Naive B cell (primary cell): Measurements from ENCODE around the gene HBS1L. TPM values are rescaled to one million over a fixed set of nuclear protein-coding genes. Genes with fewer than 3 reads are reported as not detected.
A peak's percentile ranks its signal among the peaks of the same experiment; 100 is the strongest.

Experiments used
- ATAC-seq, 2 donors: fragments of 150-1000 bp; cut with Tn5 transposase; 2 replicates each; pipeline ENCODE4 v1.10.0; 2021; ENCODE audit warnings: low read depth in 2 of 2, mild to moderate bottlenecking in 2 of 2, moderate library complexity in 2 of 2
- DNase-seq: peaks from one replicate; pipeline ENCODE4 v3.0.0; 2022
- H3K27ac Mint-ChIP-seq, 6 donors: one replicate each; pipeline ENCODE4 v1.8.0; 2020 to 2022; ENCODE audit warnings: mild to moderate bottlenecking in 6 of 6, mixed read lengths in 6 of 6, moderate library complexity in 5 of 6, inconsistent platforms in 2 of 6
- H3K27me3 Mint-ChIP-seq, 3 donors: one replicate each; pipeline ENCODE4 v1.8.0; 2021 to 2022; ENCODE audit warnings: mixed read lengths in 3 of 3, mild to moderate bottlenecking in 1 of 3
- H3K36me3 Mint-ChIP-seq, 2 donors: one replicate each; pipeline ENCODE4 v1.8.0; 2020 to 2022; ENCODE audit warnings: mixed read lengths in 2 of 2, inconsistent platforms in 1 of 2, mild to moderate bottlenecking in 1 of 2
- H3K4me1 Mint-ChIP-seq, 3 donors: one replicate each; pipeline ENCODE4 v1.8.0; 2020 to 2022; ENCODE audit warnings: mixed read lengths in 3 of 3, inconsistent platforms in 1 of 3, mild to moderate bottlenecking in 1 of 3, moderate library complexity in 1 of 3
- H3K4me3 Mint-ChIP-seq, 8 donors: one replicate each; pipeline ENCODE4 v1.8.0; 2020 to 2022; ENCODE audit warnings: mild to moderate bottlenecking in 8 of 8, mixed read lengths in 8 of 8, moderate library complexity in 8 of 8, inconsistent platforms in 2 of 8
- H3K9me3 Mint-ChIP-seq, 7 donors: one replicate each; pipeline ENCODE4 v1.8.0; 2020 to 2022; ENCODE audit warnings: mixed read lengths in 7 of 7, mild to moderate bottlenecking in 5 of 7, inconsistent platforms in 2 of 7, moderate library complexity in 1 of 7
- polyA plus RNA-seq, 6 donors: library from polyadenylated mRNA; unstranded; fragments of 300-500 nt; fragmentation: Illumina TruSeq; gene quantifications; one replicate each; pipeline ENCODE4 v1.2.3, GENCODE V29; 2021; ENCODE audit warnings: low read depth in 6 of 6

The HBS1L gene
- polyA plus RNA-seq, result 10 to 100 TPM; 28.1 to 57.2 (median 47.6) TPM

DNA sequence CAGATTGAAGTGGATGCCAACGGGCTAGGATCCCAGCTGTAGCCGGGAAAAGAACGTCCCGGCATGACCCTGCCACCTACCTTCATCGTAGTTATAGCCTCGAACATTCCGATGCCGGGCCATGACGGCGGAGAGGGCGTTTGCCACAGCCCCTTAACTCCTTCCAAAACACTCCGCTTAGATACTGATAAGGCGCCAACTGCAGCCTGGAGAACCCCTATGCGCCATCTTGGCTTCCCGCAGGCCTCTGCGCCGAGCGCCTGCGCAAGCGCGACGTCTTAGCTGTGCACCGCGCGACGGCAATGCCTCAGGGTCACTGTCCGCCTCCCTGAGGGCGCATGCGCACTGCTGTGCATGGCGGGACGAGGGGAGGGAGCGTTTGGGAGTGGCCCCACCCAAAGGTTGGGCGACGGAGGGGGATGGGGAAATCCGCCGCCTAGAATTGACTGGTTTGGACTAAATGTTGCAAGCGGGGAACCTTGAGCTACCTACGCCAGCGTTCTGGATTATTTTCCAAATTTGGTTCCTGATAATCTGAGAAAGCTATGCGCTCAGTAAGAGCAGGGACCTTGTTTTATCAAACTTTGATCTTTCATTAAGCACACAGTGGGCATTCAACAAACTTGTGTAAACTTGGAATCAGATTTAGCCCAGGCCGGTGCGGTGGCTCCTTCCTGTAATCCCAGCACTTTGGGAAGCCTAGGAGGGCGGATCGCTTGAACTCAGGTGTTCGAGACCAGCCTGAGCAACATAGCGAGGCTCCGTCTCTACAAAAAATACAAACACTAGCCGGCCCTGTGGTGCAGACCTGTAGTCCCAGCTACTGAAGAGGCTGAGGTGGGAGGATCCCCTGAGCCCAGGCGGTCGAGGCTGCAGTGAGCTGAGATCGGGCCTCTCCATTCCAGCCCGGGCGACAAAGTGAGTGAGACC lies at the start of gene HBS1L:
TSS of gene HBS1L (minus strand) at position 254 of the 930 bp plus-strand sequence. CDS start at position 123, 131 bp downstream.
- Mint-ChIP-seq H3K36me3 (no peaks in the 10 kb centered on the region), H3K27ac (peak within 1 kb of the TSS; percentile 97 to 99 (median 99)), H3K4me1 (peaks cover 30 to 43% (median 31%) of the 10 kb centered on the region in 3 donors), H3K9me3 (no peaks in the 10 kb centered on the region), H3K27me3 (no peaks in the 10 kb centered on the region), H3K4me3 (peak within 1 kb of the TSS; percentile 95 to 99 (median 98))
- ATAC-seq (peak; percentile 95 to 98), DNase-seq (peak; percentile 95)

DNA sequence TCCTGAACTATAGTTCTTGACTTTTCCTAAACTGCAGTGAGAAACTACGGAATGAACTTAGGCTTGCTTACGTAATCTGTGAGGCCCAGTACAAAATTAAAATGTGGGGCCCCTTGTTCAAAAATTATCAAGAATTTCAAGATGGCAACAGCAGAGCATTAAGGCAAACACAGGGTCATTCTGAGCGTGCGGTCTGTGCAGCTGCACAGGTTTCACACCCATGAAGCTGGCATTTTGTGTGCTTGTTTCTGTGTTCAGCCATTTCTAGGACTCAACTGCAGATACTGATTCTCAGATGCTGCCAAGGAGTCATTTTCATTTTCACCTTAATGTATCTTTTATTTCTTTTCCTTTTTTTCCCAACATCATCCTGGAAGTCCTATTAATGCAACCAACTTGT lies 49.6 kb upstream of the HBS1L start:
- Mint-ChIP-seq H3K27me3 (no peaks in the 10 kb centered on the region), H3K4me1 (peaks cover 7 to 17% (median 15%) of the 10 kb centered on the region in 3 donors), H3K27ac (peak overlapping the region in 1 of 6 donors; percentile 72), H3K9me3 (peaks cover 0 to 2% (median 0%) of the 10 kb centered on the region in 7 donors), H3K4me3 (no peak overlapping the region), H3K36me3 (no peaks in the 10 kb centered on the region)
- ATAC-seq (no peak), DNase-seq (no peak)

DNA sequence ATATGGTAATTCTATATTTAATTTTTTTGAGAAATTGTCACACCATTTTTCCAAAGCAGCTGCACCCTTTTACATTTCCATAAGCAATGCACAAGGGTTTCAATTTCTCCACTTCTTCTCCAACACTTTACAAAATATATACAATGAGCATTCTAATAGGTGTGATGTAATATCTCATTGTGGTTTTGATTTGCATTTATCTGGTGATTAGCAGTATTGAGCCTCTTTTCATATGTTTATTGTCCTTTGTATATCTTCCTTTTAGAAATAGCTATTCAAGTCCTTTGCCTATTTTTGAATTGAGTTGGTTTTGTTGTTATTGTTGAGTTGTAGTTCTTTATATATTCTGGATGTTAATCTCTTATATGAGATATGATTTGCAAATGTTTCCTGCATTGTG lies 47.6 kb upstream of the HBS1L start:
- H3K27me3 Mint-ChIP-seq, result no peaks in the 10 kb centered on the region
- DNase-seq (no peak), ATAC-seq (no peak)
- H3K36me3 Mint-ChIP-seq, result no peaks in the 10 kb centered on the region
- peak overlapping the region in 1 of 6 donors; percentile 89 for H3K27ac Mint-ChIP-seq
- H3K9me3 Mint-ChIP-seq, result peaks cover 0 to 2% (median 0%) of the 10 kb centered on the region in 7 donors
- no peak overlapping the region for H3K4me3 Mint-ChIP-seq
- peaks cover 7 to 17% (median 15%) of the 10 kb centered on the region in 3 donors for H3K4me1 Mint-ChIP-seq

DNA sequence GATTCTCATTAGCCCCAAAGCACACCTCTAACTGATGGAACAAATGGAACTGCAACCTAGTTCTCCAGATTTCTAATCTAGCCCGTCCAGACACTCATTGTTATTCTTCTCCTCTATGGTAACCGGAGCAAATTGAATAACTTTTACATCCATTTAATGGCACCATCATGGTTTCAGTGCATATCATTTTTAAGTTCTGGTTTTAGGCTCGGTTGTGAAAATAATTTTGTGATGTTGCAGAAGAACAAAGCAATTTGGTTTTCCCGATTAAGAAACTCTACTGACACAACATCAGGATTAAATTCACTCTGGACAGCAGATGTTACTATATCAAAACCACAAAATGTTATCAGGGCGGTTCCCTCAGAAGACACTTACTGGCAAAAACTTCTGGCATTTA lies 42.5 kb upstream of the HBS1L start:
- no peak for ATAC-seq
- H3K4me1 Mint-ChIP-seq, result peaks cover 0 to 4% (median 0%) of the 10 kb centered on the region in 3 donors

DNA sequence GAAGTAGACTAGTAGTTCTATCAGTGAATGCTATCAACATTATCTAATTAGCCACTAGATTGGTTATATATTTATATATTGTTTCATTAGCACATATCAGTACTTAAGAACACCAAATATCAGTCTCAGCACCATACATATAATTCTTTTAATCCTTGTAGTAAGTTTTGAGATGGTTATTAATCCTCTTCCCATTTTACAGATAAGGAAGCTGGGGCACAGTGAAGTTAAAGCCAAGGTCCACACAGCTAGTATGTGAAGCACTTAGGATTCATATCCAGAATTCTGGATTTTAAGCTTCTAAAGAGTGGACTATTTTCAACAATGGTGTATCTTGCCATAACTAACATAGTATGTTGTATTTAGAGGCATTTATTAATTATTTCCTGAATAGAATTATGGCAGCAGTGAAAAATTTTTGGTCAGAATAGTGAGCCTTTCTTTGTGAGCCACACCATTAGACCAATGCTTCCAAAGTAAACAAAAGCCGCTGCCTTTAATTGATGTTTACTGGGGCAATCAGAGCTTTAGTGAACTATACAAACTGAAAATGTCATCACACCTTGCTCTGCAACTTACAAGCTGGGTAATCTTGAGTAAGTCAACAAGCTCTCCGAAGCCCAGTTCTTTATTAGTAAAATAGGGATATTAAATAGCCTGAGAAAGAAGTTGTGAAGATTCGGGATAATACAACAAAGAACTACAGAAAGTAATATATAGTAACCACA lies 41.9 kb upstream of the HBS1L start:
- Mint-ChIP-seq H3K4me1 (no peaks in the 10 kb centered on the region), H3K27ac (no peak overlapping the region), H3K36me3 (no peaks in the 10 kb centered on the region), H3K27me3 (no peaks in the 10 kb centered on the region), H3K4me3 (no peak overlapping the region), H3K9me3 (no peaks in the 10 kb centered on the region)
- ATAC-seq (no peak), DNase-seq (no peak)

More for the DNA sequence above, 42.5 kb upstream of the HBS1L start:
- H3K27me3 Mint-ChIP-seq, result no peaks in the 10 kb centered on the region
- no peaks in the 10 kb centered on the region for H3K36me3 Mint-ChIP-seq
- H3K9me3 Mint-ChIP-seq, result no peaks in the 10 kb centered on the region
- no peak overlapping the region for H3K27ac Mint-ChIP-seq
- H3K4me3 Mint-ChIP-seq, result no peak overlapping the region
- no peak for DNase-seq

GRCh38 chr6:135095716-135096115 lies 41.1 kb upstream of the HBS1L start:
- H3K4me3 Mint-ChIP-seq, result no peak overlapping the region
- no peak for ATAC-seq
- H3K27me3 Mint-ChIP-seq, result no peaks in the 10 kb centered on the region
- H3K27ac Mint-ChIP-seq, result no peak overlapping the region
- no peaks in the 10 kb centered on the region for H3K9me3 Mint-ChIP-seq
- DNase-seq, result no peak
- H3K36me3 Mint-ChIP-seq, result no peaks in the 10 kb centered on the region
- no peaks in the 10 kb centered on the region for H3K4me1 Mint-ChIP-seq

DNA sequence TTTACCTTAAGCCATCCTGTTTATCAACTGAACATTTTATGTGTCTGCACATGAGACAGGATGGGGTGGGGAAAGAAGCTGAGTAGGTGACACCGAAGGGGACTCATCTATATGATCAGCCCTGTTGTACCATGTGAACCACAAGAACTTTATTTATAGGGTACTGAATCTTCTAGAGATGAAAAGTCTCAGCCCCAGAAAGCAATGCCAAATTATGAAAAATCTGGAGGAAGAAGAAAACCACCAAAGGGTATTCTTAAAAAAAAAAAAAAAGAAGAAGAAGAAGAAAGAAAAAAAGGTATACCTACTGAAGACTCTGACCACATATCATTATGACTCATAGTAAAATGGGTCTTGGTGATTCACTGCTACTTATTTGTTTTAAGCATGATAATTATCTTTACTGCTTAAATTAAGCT lies 39.8 kb upstream of the HBS1L start:
- ATAC-seq, result no peak
- no peaks in the 10 kb centered on the region for H3K9me3 Mint-ChIP-seq
- H3K36me3 Mint-ChIP-seq, result no peaks in the 10 kb centered on the region
- no peak overlapping the region for H3K27ac Mint-ChIP-seq
- no peaks in the 10 kb centered on the region for H3K27me3 Mint-ChIP-seq
- no peaks in the 10 kb centered on the region for H3K4me1 Mint-ChIP-seq
- H3K4me3 Mint-ChIP-seq, result no peak overlapping the region
- DNase-seq, result no peak

- Mint-ChIP-seq H3K4me1 (no peaks in the 10 kb centered on the region), H3K27ac (no peak overlapping the region), H3K36me3 (no peaks in the 10 kb centered on the region), H3K4me3 (no peak overlapping the region), H3K27me3 (no peaks in the 10 kb centered on the region), H3K9me3 (no peaks in the 10 kb centered on the region)
- no peak for ATAC-seq
- no peak for DNase-seq
These were observed 39.0 kb upstream of the HBS1L start for GRCh38 chr6:135093578-135093977.

DNA sequence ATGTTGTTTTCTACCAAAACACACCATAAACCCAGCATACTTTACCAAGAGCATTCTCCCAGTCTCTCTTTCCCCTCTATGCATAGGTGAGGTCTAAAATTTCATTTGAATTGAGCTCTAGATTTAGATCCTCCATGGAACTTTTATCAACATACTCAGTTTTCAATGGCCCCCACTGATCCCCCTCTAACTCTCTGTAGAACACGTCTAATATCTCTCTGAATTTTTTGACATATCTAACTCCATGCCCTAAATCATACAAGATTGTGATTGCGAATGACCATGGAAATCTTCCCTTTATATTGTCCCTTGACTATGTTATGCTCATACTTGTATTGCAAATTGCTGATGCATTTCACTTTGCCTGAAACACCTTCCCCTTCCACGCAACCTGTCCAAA lies 38.1 kb upstream of the HBS1L start:
- Mint-ChIP-seq H3K4me3 (no peak overlapping the region), H3K4me1 (peaks cover under 1 to 8% (median 4%) of the 10 kb centered on the region in 3 donors), H3K27ac (no peak overlapping the region)

DNA sequence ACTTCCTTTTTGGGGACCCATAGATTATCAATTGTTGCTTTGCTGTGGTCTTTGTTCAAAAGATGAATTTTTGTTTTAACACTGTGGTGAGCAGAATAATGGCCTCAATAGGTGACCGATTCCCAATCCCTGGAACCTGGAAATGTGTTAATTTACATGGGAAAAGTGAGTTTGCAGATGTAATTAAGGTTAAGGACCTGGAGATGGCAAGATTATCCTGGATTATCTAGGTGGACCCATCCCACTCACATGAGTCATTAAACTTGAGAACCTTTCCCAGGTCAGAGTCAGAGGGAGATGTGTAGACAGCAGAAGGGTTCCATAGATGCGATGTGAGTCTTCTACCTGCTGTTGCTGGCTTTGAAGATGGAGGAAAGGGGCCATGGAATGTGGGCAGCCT lies 36.2 kb upstream of the HBS1L start:
- H3K27ac Mint-ChIP-seq, result peak overlapping the region in 1 of 6 donors; percentile 25
- H3K36me3 Mint-ChIP-seq, result no peaks in the 10 kb centered on the region
- H3K4me3 Mint-ChIP-seq, result no peak overlapping the region
- H3K9me3 Mint-ChIP-seq, result no peaks in the 10 kb centered on the region
- H3K27me3 Mint-ChIP-seq, result peaks cover 0 to 4% (median 0%) of the 10 kb centered on the region in 3 donors
- peaks cover 14 to 25% (median 23%) of the 10 kb centered on the region in 3 donors for H3K4me1 Mint-ChIP-seq
- DNase-seq (no peak), ATAC-seq (no peak)

More for the DNA sequence above, 38.1 kb upstream of the HBS1L start:
- no peak for DNase-seq
- no peaks in the 10 kb centered on the region for H3K9me3 Mint-ChIP-seq
- H3K27me3 Mint-ChIP-seq, result no peaks in the 10 kb centered on the region
- no peaks in the 10 kb centered on the region for H3K36me3 Mint-ChIP-seq
- ATAC-seq, result no peak

- no peak overlapping the region for H3K4me3 Mint-ChIP-seq
- no peaks in the 10 kb centered on the region for H3K36me3 Mint-ChIP-seq
- H3K27me3 Mint-ChIP-seq, result peaks cover 0 to 8% (median 0%) of the 10 kb centered on the region in 3 donors
- H3K27ac Mint-ChIP-seq, result no peak overlapping the region
- no peaks in the 10 kb centered on the region for H3K9me3 Mint-ChIP-seq
- no peak for ATAC-seq
- no peak for DNase-seq
- peaks cover 15 to 27% (median 24%) of the 10 kb centered on the region in 3 donors for H3K4me1 Mint-ChIP-seq
These were observed 35.3 kb upstream of the HBS1L start for GRCh38 chr6:135089901-135090300.

DNA sequence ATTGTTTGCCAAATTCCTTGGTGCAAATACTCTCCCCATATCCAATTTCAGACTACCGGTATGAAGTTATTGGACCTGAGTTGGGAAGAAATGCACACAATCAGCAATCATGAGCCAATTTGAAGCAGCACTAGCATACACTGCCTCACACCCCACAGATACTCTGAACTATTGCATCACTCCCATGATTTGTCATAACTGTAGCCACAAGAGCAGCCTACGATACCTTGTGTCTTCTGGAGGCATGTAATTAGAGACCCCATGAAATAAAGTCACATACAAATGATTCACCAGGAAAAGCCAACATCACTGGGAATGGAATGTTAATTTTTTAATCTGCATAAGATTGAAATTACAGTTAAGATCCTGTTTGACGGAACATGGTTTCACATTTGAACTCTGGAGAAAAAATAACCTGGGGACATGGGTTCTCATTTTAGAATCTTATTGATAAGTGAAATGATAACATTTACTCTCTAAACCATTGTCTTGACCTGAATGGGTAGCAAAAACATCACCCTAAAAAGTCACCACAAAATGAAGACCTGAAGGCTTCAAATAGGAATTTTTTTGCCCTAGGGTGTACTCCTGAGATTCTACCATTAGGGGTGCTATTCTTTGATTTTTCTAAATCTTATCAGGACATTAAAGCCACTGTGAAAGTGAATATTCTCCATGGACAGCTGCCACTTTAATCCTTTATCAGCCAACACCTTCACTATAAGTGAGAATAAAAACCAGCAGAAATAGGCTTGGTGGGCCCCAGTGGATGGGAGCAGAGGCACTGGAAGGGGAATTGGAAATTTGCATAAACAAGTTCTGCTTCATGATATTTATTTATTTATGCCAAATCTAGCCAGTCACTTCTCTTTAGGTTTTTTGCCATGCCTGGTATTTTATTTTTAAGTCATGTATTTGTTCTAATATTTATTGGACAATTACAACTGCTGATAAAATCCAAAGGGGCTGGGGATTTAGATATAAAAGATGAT lies 34.5 kb upstream of the HBS1L start:
- ATAC-seq (peak in 1 of 2 donors; percentile 29), DNase-seq (no peak)
- Mint-ChIP-seq H3K36me3 (no peaks in the 10 kb centered on the region), H3K4me1 (peaks cover 15 to 27% (median 24%) of the 10 kb centered on the region in 3 donors), H3K27ac (peak overlapping the region in 1 of 6 donors; percentile 23), H3K9me3 (no peaks in the 10 kb centered on the region), H3K27me3 (peaks cover 0 to 8% (median 0%) of the 10 kb centered on the region in 3 donors), H3K4me3 (peak overlapping the region in 1 of 8 donors; percentile 41)
